GM23338 (cell line): ENCODE measurements around the gene ARHGAP10.

Experiments
- CREB1 ChIP-seq: fragments of 250-450 bp; sonication (Bioruptor Pico); IDR thresholded peaks from 2 replicates; pipeline ENCODE4 v1.5.0; 2020; ENCODE audit warnings: low read depth, mild to moderate bottlenecking, moderate library complexity
- CTCF ChIP-seq, 2 experiments: fragments of 200-600 bp in 1 of 2; sonication (generic) in 1 of 2; conservative IDR thresholded peaks; 2 replicates each; pipeline versions ENCODE4 v1.5.1 to v1.6.1; 2016 to 2017; ENCODE audit warnings: antibody characterized with exemption in 2 of 2, low read depth in 2 of 2, mild to moderate bottlenecking in 2 of 2, moderate library complexity in 1 of 2
- ETS1 ChIP-seq: IDR thresholded peaks from 2 replicates; pipeline ENCODE4 v1.6.1; 2016; ENCODE audit warnings: antibody characterized with exemption
- EZH2 ChIP-seq: fragments of 200-600 bp; sonication (generic); IDR thresholded peaks from one replicate; pipeline ENCODE4 v1.8.0; 2017; ENCODE audit warnings: antibody characterized with exemption, mild to moderate bottlenecking, low read depth; ENCODE audit not compliant: unreplicated experiment
- EZH2phosphoT487 ChIP-seq: fragments of 200-600 bp; sonication (generic); IDR thresholded peaks from one replicate; pipeline ENCODE4 v1.8.1; 2018; ENCODE audit warnings: antibody characterized with exemption; ENCODE audit not compliant: unreplicated experiment
- JUNB ChIP-seq: IDR thresholded peaks from one replicate; pipeline ENCODE4 v1.6.1; 2016; ENCODE audit warnings: antibody characterized with exemption; ENCODE audit not compliant: unreplicated experiment
- NANOG ChIP-seq: IDR thresholded peaks from 2 replicates; pipeline ENCODE4 v1.6.1; 2016; ENCODE audit warnings: antibody characterized with exemption, borderline replicate concordance
- POLR2AphosphoS5 ChIP-seq: IDR thresholded peaks from 2 replicates; pipeline ENCODE4 v1.6.1; 2016; ENCODE audit warnings: antibody characterized with exemption, low read depth
- REST ChIP-seq: IDR thresholded peaks from one replicate; pipeline ENCODE4 v1.6.1; 2018; ENCODE audit warnings: antibody characterized with exemption; ENCODE audit not compliant: unreplicated experiment
- STAT1 ChIP-seq: IDR thresholded peaks from one replicate; pipeline ENCODE4 v1.6.1; 2016; ENCODE audit warnings: antibody characterized with exemption; ENCODE audit not compliant: unreplicated experiment
- ZNF114 ChIP-seq: fragments of 250-450 bp; sonication (Bioruptor Pico); IDR thresholded peaks from 2 replicates; pipeline ENCODE4 v1.5.0; 2020; ENCODE audit warnings: mild to moderate bottlenecking, moderate library complexity
- ZNF331 ChIP-seq: fragments of 250-450 bp; sonication (Bioruptor Pico); IDR thresholded peaks from 2 replicates; pipeline ENCODE4 v1.5.0; 2020; ENCODE audit warnings: low read depth, mild to moderate bottlenecking, moderate library complexity
- ZNF462 ChIP-seq: fragments of 250-450 bp; sonication (Bioruptor Pico); IDR thresholded peaks from 2 replicates; pipeline ENCODE4 v1.5.0; 2020; ENCODE audit warnings: mild to moderate bottlenecking, moderate library complexity

GRCh38 chr4:147689067-147689466 lies 42.8 kb upstream of the ARHGAP10 start:
- TF ChIP-seq EZH2 = no peak
- TF ChIP-seq CTCF (conservative IDR thresholded peaks at IDR 0.05; ENCODE audit: low read depth in 2 of 2) = no peak
- no peak for TF ChIP-seq EZH2phosphoT487
- no peak for TF ChIP-seq POLR2AphosphoS5
- TF ChIP-seq REST = no peak
- TF ChIP-seq JUNB = no peak
- no peak for TF ChIP-seq ZNF462 (CRISPR knock-in tag)
- TF ChIP-seq CREB1 (CRISPR knock-in tag) = no peak
- no peak for TF ChIP-seq ETS1
- TF ChIP-seq NANOG = no peak
- TF ChIP-seq ZNF114 (CRISPR knock-in tag) = no peak
- TF ChIP-seq STAT1 = no peak
- no peak for TF ChIP-seq ZNF331
